VCaP (cell line): ENCODE measurements around the gene CHRNB4.

ENCODE experiments used
- H3K27ac ChIP-seq: fragments of 450-650 bp; 2 replicates; pipeline ENCODE4 v1.5.1; 2017
- CTCF ChIP-seq: fragments of 450-650 bp; conservative IDR thresholded peaks from 2 replicates; pipeline ENCODE4 v1.5.1; 2017; ENCODE audit warnings: mild to moderate bottlenecking, moderate library complexity

Gene CHRNB4

GRCh38 chr15:78682004-78682651 is 41.1 kb upstream of the CHRNB4 start:
- no peak overlapping the region for H3K27ac ChIP-seq
- TF ChIP-seq CTCF: no peak

DNA sequence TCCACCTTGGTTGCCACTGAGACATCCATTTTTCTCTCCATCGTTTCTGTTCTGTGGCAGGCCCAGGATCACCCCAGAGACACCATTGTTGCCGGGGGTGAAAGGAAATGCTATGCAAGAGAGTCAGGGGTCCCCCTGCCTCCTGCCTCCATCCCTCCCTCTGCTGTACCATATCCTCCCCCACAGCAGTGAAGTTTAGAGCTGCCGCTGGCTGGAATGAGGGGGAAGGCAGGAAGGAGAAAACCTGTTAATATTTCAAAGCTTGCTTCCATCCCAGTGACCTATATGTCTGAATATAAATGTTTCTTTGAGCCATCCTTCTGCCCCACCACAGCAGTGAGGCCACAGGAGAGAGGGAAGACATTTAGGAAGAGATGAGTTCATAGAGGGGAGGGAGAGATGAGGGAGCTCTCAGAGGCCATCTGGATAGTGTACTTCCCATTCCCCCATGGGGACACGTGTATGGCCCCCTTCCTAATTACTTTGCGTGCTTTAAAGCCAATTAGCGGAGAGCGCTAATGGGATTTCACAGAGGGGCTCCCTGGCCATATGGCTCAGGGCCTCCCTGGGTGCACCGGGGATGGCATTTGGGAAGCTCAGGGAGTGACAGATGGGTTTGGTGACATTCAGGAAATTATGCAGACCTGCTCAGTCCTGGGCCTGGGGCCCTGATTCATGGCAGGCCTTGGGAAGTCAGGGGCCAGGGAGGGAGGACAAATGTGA is 40.4 kb upstream of the CHRNB4 start:
- no peak for TF ChIP-seq CTCF
- no peak overlapping the region for H3K27ac ChIP-seq

DNA sequence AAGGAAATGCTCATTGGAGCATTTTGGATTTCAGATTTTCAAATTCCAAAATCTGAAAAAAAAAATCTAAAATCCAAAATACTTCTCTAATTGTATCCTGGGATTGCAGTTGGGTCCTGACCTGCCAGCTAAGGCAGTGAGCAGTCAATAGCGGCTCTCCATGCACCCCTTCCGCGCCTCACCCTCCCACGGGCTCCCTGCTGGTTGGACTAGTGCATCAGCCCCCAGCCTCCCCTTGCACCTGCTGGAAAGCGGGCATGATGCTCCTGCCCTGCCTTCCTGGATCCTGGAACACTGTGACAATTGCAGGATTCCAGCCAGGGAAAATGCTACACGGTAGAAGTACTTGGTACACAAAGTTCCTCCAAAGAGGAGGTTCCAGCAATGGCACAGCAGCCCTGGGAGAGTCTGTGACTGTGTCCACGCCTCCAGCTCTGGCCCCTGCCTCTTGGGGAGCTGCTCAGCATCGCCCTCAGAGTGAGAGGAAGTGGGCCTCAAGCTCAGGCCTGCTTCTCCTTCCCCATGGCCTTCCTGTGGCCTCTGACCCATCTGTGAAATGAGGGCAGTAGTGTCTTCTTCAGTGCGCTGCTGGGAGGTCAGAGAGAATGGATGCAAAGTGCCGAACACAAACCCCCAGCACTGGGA is 39.5 kb upstream of the CHRNB4 start:
- TF ChIP-seq CTCF: no peak

DNA sequence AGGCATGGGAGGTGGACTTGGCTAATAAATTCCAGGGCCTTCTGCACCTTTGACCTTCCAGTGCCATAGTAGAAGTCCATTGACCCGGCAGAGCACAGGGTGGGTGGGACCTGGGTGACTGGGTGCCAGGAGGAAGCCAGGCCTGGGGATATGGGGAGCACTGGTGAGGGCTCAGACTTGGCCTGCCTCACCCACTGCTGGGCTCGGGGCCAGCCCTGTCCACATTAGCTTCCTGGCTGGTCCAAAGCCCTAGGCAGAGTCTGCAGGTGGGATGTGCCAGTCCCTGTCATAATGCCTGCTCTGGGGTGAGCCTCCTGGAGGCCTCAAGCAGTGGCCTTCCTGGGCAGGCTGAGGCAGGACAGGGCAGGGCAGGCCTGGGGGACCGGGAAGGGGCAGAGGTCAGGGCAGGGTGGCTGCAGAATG is 38.1 kb upstream of the CHRNB4 start:
- no peak overlapping the region for H3K27ac ChIP-seq
- no peak for TF ChIP-seq CTCF

More for the DNA sequence above, 39.5 kb upstream of the CHRNB4 start:
- no peak overlapping the region for H3K27ac ChIP-seq

GRCh38 chr15:78676424-78677110 is 35.6 kb upstream of the CHRNB4 start:
- TF ChIP-seq CTCF: no peak
- no peak overlapping the region for H3K27ac ChIP-seq

- H3K27ac ChIP-seq: no peak overlapping the region
- TF ChIP-seq CTCF: no peak
Measured at GRCh38 chr15:78675617-78676360, 34.8 kb upstream of the CHRNB4 start.
